Coronary artery (tissue), 2 donors: ENCODE data around the gene KCNMB2.

Experiments used
- DNase-seq: peaks from one replicate; pipeline ENCODE4 v3.0.0-alpha.2; 2017; ENCODE audit warnings: low spot score
- H3K27ac ChIP-seq, 2 donors: fragments of 200-600 bp; sonication (generic); one replicate each; pipeline ENCODE4 v1.5.1; 2016 to 2019
- H3K4me3 ChIP-seq: fragments of 200-600 bp; sonication (generic); 2 replicates; pipeline ENCODE4 v1.5.1; 2016; ENCODE audit warnings: mild to moderate bottlenecking, moderate library complexity
- TF ChIP-seq, protein P1 (sequence below): fragments of 200-600 bp; sonication (generic); IDR thresholded peaks from one replicate; pipeline ENCODE4 v1.5.1; 2019; ENCODE audit warnings: antibody characterized with exemption

The KCNMB2 gene

GRCh38 chr3:178868681-178869080, 332.4 kb downstream of the KCNMB2 start:
- Histone ChIP-seq H3K27ac (no peak overlapping the region), H3K4me3 (no peak overlapping the region)
- TF ChIP-seq, protein P1, sequence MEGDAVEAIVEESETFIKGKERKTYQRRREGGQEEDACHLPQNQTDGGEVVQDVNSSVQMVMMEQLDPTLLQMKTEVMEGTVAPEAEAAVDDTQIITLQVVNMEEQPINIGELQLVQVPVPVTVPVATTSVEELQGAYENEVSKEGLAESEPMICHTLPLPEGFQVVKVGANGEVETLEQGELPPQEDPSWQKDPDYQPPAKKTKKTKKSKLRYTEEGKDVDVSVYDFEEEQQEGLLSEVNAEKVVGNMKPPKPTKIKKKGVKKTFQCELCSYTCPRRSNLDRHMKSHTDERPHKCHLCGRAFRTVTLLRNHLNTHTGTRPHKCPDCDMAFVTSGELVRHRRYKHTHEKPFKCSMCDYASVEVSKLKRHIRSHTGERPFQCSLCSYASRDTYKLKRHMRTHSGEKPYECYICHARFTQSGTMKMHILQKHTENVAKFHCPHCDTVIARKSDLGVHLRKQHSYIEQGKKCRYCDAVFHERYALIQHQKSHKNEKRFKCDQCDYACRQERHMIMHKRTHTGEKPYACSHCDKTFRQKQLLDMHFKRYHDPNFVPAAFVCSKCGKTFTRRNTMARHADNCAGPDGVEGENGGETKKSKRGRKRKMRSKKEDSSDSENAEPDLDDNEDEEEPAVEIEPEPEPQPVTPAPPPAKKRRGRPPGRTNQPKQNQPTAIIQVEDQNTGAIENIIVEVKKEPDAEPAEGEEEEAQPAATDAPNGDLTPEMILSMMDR = no peak
- DNase-seq = no peak

- no peak overlapping the region for H3K4me3 ChIP-seq
- H3K27ac ChIP-seq = no peak overlapping the region
- TF ChIP-seq, protein P1 = no peak
- no peak for DNase-seq
These were observed 333.8 kb downstream of the KCNMB2 start for GRCh38 chr3:178870085-178870484.

- TF ChIP-seq, protein P1 = no peak
- DNase-seq = no peak
- Histone ChIP-seq H3K27ac (no peak overlapping the region), H3K4me3 (no peak overlapping the region)
These were observed 338.9 kb downstream of the KCNMB2 start for GRCh38 chr3:178875157-178875556.

DNA sequence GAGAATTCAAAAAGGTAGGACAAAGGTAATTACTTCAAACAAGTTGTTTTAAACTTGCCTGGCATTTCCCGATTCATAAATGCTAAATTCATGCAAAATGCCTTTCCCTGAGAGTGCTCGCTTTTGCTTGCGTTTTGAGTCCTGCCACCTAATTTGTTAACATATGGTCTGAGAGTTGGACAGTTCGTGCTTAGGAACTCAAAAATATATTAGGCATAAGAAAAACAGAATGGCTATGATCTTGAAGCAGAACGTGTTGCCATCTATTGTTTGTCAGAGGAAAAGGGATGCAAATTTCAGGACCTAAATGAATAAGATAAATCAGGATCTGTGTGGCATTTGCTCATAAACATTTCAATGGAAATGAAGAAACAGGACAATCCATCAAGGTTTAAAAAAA, 339.6 kb downstream of the KCNMB2 start:
- Histone ChIP-seq H3K4me3 (no peak overlapping the region), H3K27ac (no peak overlapping the region)
- no peak for DNase-seq
- TF ChIP-seq, protein P1 = no peak

GRCh38 chr3:178880274-178880673, 344.0 kb downstream of the KCNMB2 start:
- TF ChIP-seq, protein P1 = no peak
- Histone ChIP-seq H3K27ac (no peak overlapping the region), H3K4me3 (no peak overlapping the region)
- no peak for DNase-seq
